DOHH2 (cell line): ENCODE data around the gene TRIM5.

ENCODE experiments used
- H3F3A ChIP-seq: fragments of 200-600 bp; sonication (generic), shearing (Covaris generic); 2 replicates; pipeline ENCODE4 v1.6.0; 2016; ENCODE audit warnings: antibody characterized with exemption, mild to moderate bottlenecking; ENCODE audit not compliant: control insufficient read depth, insufficient read depth
- H3K27ac ChIP-seq: fragments of 200-600 bp; sonication (generic); 2 replicates; pipeline ENCODE4 v1.5.1; 2014; ENCODE audit warnings: low read depth, mild to moderate bottlenecking, low read length, moderate library complexity
- H3K27me3 ChIP-seq: fragments of 200-600 bp; sonication (generic); 2 replicates; pipeline ENCODE4 v1.6.1; 2014; ENCODE audit warnings: mild to moderate bottlenecking, low read length, mixed read lengths; ENCODE audit not compliant: control insufficient read depth
- H3K36me3 ChIP-seq: fragments of 200-600 bp; sonication (generic); 2 replicates; pipeline ENCODE4 v1.6.1; 2014; ENCODE audit warnings: mild to moderate bottlenecking, low read length, moderate library complexity, mixed read lengths; ENCODE audit not compliant: control insufficient read depth
- H3K4me1 ChIP-seq: fragments of 200-600 bp; sonication (generic); 2 replicates; pipeline ENCODE4 v1.6.1; 2014; ENCODE audit warnings: mild to moderate bottlenecking, low read length, mixed read lengths; ENCODE audit not compliant: control insufficient read depth
- H3K4me2 ChIP-seq: fragments of 200-600 bp; sonication (generic); 2 replicates; pipeline ENCODE4 v1.6.0; 2014; ENCODE audit warnings: mild to moderate bottlenecking, low read length, moderate library complexity
- H3K4me3 ChIP-seq: fragments of 200-600 bp; sonication (generic); 2 replicates; pipeline ENCODE4 v1.5.1; 2014; ENCODE audit warnings: mild to moderate bottlenecking, low read length, mixed read lengths
- H3K79me2 ChIP-seq: fragments of 200-600 bp; sonication (generic); 2 replicates; pipeline ENCODE4 v1.6.1; 2014; ENCODE audit warnings: mild to moderate bottlenecking, low read length, mixed read lengths; ENCODE audit not compliant: control insufficient read depth
- H3K9me2 ChIP-seq: fragments of 200-600 bp; sonication (generic); replicated peaks from 2 replicates; pipeline ENCODE4 v1.6.1; 2014; ENCODE audit warnings: mild to moderate bottlenecking, low read length, mixed read lengths; ENCODE audit not compliant: control insufficient read depth
- H3K9me3 ChIP-seq: fragments of 200-600 bp; sonication (generic); 2 replicates; pipeline ENCODE4 v1.6.1; 2014; ENCODE audit warnings: antibody characterized with exemption, low read length, mixed read lengths; ENCODE audit not compliant: control insufficient read depth, insufficient read depth
- H4K20me1 ChIP-seq: fragments of 200-600 bp; sonication (generic); 2 replicates; pipeline ENCODE4 v1.6.0; 2014; ENCODE audit warnings: low read depth, mild to moderate bottlenecking, antibody characterized with exemption, low read length, moderate library complexity; ENCODE audit not compliant: control insufficient read depth, insufficient read depth
- EZH2phosphoT487 ChIP-seq: fragments of 200-600 bp; sonication (generic); IDR thresholded peaks from 2 replicates; pipeline ENCODE4 v1.6.1; 2017; ENCODE audit warnings: borderline replicate concordance, mild to moderate bottlenecking, antibody characterized with exemption, low read length, moderate library complexity, mixed read lengths
- TF ChIP-seq, protein P1 (sequence below): fragments of 200-600 bp; sonication (generic); IDR thresholded peaks from one replicate; pipeline ENCODE4 v1.5.1; 2014; ENCODE audit warnings: antibody characterized with exemption, mild to moderate bottlenecking, low read depth, low read length; ENCODE audit not compliant: poor library complexity, severe bottlenecking

TRIM5 gene

DNA sequence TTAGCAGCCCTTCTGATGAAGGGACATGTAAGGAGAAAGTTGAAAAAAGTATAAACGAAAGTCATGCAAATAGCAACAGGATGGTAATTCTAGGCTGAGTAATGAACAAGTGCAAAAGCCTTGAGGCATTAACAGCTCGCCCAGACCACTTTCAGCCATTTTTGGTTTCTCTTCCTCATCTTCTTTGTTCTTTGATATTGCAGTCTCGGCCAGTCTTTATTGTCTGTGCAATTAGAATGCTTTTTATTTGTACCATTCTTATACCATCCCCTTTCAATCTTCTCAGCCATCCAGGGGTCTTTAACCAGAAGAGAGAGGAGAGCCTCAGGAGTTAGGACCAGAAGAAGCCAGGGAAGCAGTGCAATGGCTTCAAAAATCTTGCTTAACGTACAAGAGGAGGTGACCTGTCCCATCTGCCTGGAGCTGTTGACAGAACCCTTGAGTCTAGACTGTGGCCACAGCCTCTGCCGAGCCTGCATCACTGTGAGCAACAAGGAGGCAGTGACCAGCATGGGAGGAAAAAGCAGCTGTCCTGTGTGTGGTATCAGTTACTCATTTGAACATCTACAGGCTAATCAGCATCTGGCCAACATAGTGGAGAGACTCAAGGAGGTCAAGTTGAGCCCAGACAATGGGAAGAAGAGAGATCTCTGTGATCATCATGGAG is 52.8 kb downstream of the TRIM5 start:
- Histone ChIP-seq H3K79me2 (no peaks in the 10 kb centered on the region), H3K9me3 (no peaks in the 10 kb centered on the region), H3K9me2 (no peaks in the 10 kb centered on the region), H3K4me1 (peaks cover 12% of the 10 kb centered on the region), H3K36me3 (no peaks in the 10 kb centered on the region), H3K27ac (no peak overlapping the region), H4K20me1 (no peaks in the 10 kb centered on the region), H3K27me3 (no peaks in the 10 kb centered on the region), H3K4me3 (peak overlapping the region; percentile 34), H3K4me2 (peak overlapping the region; percentile 45), H3F3A (no peaks in the 10 kb centered on the region)
- no peak for TF ChIP-seq EZH2phosphoT487
- TF ChIP-seq, protein P1, sequence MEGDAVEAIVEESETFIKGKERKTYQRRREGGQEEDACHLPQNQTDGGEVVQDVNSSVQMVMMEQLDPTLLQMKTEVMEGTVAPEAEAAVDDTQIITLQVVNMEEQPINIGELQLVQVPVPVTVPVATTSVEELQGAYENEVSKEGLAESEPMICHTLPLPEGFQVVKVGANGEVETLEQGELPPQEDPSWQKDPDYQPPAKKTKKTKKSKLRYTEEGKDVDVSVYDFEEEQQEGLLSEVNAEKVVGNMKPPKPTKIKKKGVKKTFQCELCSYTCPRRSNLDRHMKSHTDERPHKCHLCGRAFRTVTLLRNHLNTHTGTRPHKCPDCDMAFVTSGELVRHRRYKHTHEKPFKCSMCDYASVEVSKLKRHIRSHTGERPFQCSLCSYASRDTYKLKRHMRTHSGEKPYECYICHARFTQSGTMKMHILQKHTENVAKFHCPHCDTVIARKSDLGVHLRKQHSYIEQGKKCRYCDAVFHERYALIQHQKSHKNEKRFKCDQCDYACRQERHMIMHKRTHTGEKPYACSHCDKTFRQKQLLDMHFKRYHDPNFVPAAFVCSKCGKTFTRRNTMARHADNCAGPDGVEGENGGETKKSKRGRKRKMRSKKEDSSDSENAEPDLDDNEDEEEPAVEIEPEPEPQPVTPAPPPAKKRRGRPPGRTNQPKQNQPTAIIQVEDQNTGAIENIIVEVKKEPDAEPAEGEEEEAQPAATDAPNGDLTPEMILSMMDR = no peak

DNA sequence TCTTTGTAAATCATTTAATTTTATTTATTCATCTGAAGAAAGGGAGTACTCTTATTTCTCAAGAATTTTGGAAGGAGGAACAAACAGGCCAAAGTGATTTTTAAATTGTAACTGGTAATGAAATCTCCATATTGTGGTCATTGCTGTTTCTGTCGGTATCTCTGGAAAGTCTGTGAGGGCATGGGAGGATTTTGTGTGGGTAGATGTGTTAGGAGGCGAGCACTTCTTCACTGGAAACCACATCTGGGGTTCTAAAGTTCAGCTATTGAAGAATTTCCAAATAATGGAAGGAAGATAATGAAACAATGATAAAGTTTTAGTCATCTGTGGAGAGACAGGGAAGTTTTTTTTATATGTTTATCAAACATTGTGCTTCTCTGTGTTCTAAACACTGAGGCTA is 53.5 kb downstream of the TRIM5 start:
- no peaks in the 10 kb centered on the region for H3F3A ChIP-seq
- H3K27ac ChIP-seq = no peak overlapping the region
- no peaks in the 10 kb centered on the region for H3K79me2 ChIP-seq
- no peak for TF ChIP-seq EZH2phosphoT487
- TF ChIP-seq, protein P1 = no peak
- H3K4me2 ChIP-seq = peak overlapping the region; percentile 45; the same call in 1 of the 2 replicates
- H4K20me1 ChIP-seq = no peaks in the 10 kb centered on the region
- H3K9me3 ChIP-seq = no peaks in the 10 kb centered on the region
- H3K36me3 ChIP-seq = no peaks in the 10 kb centered on the region
- no peak overlapping the region for H3K4me3 ChIP-seq
- peaks cover 12% of the 10 kb centered on the region for H3K4me1 ChIP-seq
- no peaks in the 10 kb centered on the region for H3K9me2 ChIP-seq
- H3K27me3 ChIP-seq = no peaks in the 10 kb centered on the region

DNA sequence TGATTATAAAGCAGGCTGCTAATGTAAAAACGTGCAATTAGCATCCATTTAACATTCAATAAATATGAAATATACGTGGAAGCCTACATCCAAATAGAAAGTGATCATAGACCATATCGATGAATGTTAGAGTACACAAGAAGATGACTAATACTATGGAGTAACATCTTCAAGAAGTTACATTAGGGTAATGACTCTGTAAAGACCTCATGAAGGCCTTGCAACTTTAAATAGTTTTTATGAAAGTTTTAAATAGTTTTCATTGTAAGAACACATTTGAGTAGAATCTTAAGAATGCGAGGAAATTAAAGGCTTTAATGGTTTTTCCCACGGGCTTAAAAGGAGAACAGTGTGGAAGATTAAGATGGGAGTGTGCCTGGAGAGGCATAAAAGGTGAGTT is 58.7 kb downstream of the TRIM5 start:
- Histone ChIP-seq H3K4me1 (peaks cover 16% of the 10 kb centered on the region), H3K9me3 (no peaks in the 10 kb centered on the region), H3K9me2 (no peaks in the 10 kb centered on the region), H3K4me2 (no peak overlapping the region), H3K79me2 (no peaks in the 10 kb centered on the region), H3K4me3 (no peak overlapping the region), H3K36me3 (no peaks in the 10 kb centered on the region), H4K20me1 (no peaks in the 10 kb centered on the region), H3F3A (no peaks in the 10 kb centered on the region), H3K27ac (no peak overlapping the region), H3K27me3 (no peaks in the 10 kb centered on the region)
- no peak for TF ChIP-seq EZH2phosphoT487
- TF ChIP-seq, protein P1 = no peak
